IPS DF 6.9 (cell line): ENCODE data around the gene PAK1IP1.
"Not testable (repeated sequence)": the region's sequence is repeated elsewhere in the genome, so short reads cannot be mapped to it uniquely, and the experiment has no call there.

ENCODE experiments used
- DNase-seq: peaks from one replicate; pipeline ENCODE4 v3.0.0-alpha.2; 2013; ENCODE audit warnings: low read depth, low spot score
- H3K27ac ChIP-seq: one replicate; pipeline ENCODE4 v1.5.1; 2013; ENCODE audit warnings: low read length, control low read depth
- H3K27me3 ChIP-seq: 2 replicates; pipeline ENCODE4 v1.6.1; 2013; ENCODE audit warnings: mild to moderate bottlenecking, low read length; ENCODE audit not compliant: control insufficient read depth, insufficient read depth
- H3K36me3 ChIP-seq: 2 replicates; pipeline ENCODE4 v1.6.1; 2013; ENCODE audit warnings: low read length; ENCODE audit not compliant: control insufficient read depth, insufficient read depth
- H3K4me1 ChIP-seq: 2 replicates; pipeline ENCODE4 v1.6.1; 2013; ENCODE audit warnings: low read length; ENCODE audit not compliant: control insufficient read depth, insufficient read depth
- H3K4me3 ChIP-seq: 2 replicates; pipeline ENCODE4 v1.5.1; 2013; ENCODE audit warnings: mild to moderate bottlenecking, low read length
- H3K9me3 ChIP-seq: 2 replicates; pipeline ENCODE4 v1.6.1; 2013; ENCODE audit warnings: low read length, inconsistent platforms; ENCODE audit not compliant: control insufficient read depth, insufficient read depth
- WGBS: extraction: QIAGEN DNeasy Blood & Tissue Kit; methylation state at CpG from one replicate; pipeline ENCODE4 v1.1.7; 2013; ENCODE audit warnings: mixed read lengths, missing lambda C conversion rate; ENCODE audit not compliant: insufficient read length, insufficient coverage; 5-methylcytosine and 5-hydroxymethylcytosine counted together

PAK1IP1 gene, protein sequence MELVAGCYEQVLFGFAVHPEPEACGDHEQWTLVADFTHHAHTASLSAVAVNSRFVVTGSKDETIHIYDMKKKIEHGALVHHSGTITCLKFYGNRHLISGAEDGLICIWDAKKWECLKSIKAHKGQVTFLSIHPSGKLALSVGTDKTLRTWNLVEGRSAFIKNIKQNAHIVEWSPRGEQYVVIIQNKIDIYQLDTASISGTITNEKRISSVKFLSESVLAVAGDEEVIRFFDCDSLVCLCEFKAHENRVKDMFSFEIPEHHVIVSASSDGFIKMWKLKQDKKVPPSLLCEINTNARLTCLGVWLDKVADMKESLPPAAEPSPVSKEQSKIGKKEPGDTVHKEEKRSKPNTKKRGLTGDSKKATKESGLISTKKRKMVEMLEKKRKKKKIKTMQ

DNA sequence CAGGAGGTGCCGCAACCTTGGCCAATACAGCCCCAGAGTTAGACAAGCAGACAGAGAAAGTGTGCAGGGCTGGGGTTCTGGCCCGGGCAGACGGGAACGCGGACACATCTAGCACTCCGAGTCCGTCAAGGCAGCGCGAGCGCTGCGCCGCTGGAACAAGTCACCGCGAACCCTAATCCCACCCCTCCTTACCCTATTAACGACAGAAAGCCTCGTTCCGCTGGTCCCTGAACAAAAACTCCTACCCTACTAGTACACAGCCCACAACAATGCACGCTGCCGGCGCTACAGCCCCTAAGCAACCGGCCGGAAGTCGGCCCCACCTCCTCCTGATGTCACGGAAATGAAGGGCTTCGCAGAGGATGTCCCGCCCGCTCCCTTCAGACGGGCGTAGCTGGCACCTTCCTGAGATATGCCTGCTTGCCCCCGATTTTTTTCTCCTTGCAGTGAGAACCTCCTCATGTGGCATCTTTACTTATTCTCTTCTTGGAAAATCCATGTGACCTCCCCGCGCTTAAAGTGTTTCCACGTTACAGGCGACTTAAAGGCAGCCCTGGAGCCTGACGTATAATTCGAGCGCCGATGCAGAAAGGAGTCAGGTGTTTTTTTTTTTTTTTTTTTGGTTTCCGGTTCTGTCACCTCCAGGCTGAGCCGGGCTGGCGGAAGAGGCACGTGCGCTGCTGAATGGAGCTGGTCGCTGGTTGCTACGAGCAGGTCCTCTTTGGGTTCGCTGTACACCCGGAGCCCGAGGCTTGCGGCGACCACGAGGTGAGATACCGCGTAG, at the start of gene PAK1IP1, which contains the start of gene C6orf52:
PAK1IP1 (plus strand) TSS at position 671 of the 784 bp plus-strand sequence; CDS start at position 685, 14 bp downstream.
C6orf52 (minus strand) TSS at position 315 of the 784 bp plus-strand sequence. CDS start 7,066 bp downstream, outside the sequence.
- H3K4me3 ChIP-seq, result peak within 1 kb of the TSS; percentile 99
- no CpG with 5 or more reads among the region's 53 CpGs for WGBS
- no peak within 1 kb of the TSS for H3K27ac ChIP-seq
- no peaks in the 10 kb centered on the region for H3K27me3 ChIP-seq
- peak; percentile 71 for DNase-seq
- H3K4me1 ChIP-seq, result peaks cover 1% of the 10 kb centered on the region; the same call in 1 of the 2 replicates
- H3K9me3 ChIP-seq, result no peaks in the 10 kb centered on the region
- peaks cover 10% of the 10 kb centered on the region for H3K36me3 ChIP-seq

DNA sequence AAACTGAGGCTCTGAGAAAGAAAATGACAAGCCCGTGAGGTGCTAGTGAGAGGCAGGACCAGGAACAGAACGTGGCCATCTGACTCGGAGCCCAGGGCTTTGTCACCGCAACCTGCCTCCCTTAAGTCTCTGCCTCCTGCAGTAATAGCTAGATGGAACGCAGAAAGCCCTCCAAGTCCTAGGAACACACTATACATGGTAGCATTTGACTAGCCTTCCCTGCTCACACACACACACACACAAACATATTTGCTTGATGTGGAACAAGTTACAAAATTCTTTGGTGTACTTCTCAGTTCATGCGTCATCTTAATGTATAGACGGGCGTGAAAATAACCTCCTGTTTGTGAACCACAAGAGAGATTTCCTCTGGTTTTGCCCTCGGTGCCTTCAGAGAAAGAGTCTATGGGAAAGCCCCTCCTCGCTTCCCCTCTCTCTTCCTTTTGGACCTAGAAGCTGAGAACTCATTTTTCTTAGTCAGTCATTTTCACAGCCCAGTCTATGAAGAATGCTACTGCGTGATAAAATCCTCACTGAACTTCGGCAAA, 39.2 kb upstream of the PAK1IP1 start:
- no CpG with 5 or more reads among the region's 12 CpGs for WGBS

DNA sequence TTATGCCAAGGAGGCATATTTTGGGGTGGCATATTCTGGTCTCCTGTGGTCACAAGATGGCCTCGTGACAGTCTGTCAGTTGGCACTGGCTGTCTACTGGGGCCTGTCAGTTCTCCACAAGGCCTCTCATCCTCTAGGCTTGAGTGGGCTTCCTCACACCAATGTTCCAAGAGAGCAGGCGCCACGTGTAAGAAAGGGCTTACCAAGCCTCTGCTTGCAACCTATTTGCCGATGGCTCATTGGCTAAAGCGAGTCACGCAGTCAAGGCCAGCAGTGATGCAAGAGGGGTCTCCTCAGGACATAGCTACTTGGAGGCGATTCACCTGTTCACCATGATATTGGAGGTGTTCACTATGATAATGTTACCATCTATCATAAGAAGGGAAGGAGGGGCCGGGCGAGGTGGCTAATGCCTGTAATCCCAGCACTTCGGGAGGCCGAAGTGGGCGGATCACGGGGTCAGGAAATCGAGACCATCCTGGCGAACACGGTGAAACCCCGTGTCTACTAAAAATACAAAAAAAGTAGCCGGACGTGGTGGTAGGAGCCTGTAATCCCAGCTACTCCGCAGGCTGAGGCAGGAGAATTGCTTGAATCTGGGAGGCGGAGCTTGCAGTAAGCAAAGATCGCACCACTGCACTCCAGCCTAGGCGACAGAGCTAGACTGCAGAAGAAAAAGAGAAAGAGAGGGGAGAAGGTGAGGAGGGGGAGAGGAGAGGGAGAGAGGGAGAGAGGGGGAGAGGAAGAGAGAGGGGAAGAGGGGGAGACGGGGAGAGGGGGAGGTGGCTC, 35.7 kb upstream of the PAK1IP1 start:
- H3K9me3 ChIP-seq, result no peaks in the 10 kb centered on the region
- no peaks in the 10 kb centered on the region for H3K27me3 ChIP-seq
- WGBS, result no CpG with 5 or more reads among the region's 24 CpGs
- no peak overlapping the region for H3K27ac ChIP-seq
- H3K4me3 ChIP-seq, result no peak overlapping the region
- no peaks in the 10 kb centered on the region for H3K36me3 ChIP-seq
- DNase-seq, result no peak
- no peaks in the 10 kb centered on the region for H3K4me1 ChIP-seq

More for the DNA sequence above, 39.2 kb upstream of the PAK1IP1 start:
- H3K9me3 ChIP-seq, result no peaks in the 10 kb centered on the region
- H3K4me1 ChIP-seq, result no peaks in the 10 kb centered on the region
- H3K27ac ChIP-seq, result no peak overlapping the region
- no peak for DNase-seq
- H3K27me3 ChIP-seq, result no peaks in the 10 kb centered on the region
- no peak overlapping the region for H3K4me3 ChIP-seq
- H3K36me3 ChIP-seq, result no peaks in the 10 kb centered on the region

DNA sequence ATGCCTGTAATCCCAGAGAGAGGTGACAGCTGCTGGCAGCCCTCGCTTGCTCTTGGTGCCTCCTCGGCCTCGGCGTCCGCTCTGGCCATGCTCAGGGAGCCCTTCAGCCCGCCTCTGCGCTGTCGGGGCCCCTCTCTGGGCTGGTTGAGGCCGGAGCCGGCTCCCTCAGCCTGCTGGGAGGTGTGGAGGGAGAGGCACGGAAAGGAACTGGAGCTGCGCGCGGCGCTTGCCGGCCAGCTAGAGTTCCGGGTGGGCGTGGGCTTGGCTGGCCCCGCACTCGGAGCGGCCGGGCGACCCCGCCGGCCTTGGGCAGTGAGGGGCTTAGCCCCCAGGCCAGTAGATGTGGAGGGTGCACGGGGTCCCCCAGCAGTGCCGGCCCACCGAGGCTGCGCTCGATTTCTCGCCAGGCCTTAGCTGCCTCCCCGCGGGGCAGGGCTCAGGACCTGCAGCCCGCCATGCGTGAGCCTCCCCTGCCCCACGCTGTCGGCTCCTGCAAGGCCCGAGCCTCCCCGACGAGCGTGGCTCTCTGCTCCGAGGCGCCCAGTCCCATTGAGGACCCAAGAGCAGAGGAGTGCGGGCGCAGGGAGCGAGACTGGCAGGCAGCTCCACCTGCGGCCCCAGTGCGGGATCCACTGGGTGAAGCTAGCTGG, 34.9 kb upstream of the PAK1IP1 start:
- no peak overlapping the region for H3K4me3 ChIP-seq
- H3K27me3 ChIP-seq, result no peaks in the 10 kb centered on the region
- no peak overlapping the region for H3K27ac ChIP-seq
- no CpG with 5 or more reads among the region's 48 CpGs for WGBS
- H3K9me3 ChIP-seq, result no peaks in the 10 kb centered on the region
- no peaks in the 10 kb centered on the region for H3K36me3 ChIP-seq
- DNase-seq, result no peak
- no peaks in the 10 kb centered on the region for H3K4me1 ChIP-seq

DNA sequence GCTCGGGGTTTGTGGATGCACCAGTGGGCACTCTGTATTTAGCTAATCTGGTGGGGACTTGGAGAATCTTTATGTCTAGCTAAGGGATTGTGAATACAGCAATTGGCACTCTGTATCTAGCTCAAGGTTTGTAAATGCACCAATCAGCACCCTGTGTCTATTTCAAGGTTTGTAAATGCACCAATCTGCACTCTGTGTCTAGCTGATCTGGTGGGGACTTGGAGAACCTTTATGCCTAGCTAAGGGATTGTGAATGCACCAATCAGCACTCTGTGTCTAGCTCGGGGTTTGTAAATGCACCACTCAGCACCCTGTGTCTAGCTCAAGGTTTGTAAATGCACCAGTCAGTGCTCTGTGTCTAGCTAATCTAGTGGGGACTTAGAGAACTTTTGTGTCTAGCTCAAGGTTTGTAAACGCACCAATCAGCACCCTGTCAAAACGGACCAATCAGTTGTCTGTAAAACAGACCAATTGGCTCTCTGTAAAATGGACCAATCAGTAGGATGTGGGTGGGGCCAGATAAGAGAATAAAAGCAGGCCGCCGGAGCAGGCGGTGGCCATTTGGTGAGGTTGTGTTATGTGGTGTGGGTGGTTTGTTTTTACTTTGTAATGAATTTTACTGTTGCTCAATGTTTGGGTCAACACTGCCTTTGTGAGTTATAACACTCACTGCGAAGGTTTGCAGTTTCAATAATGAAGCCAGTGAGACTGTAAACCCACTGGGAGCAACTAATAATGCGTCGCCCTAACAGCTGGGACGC, 34.2 kb upstream of the PAK1IP1 start:
- H3K36me3 ChIP-seq, H3K27me3 ChIP-seq, DNase-seq, H3K4me1 ChIP-seq, H3K27ac ChIP-seq, H3K9me3 ChIP-seq, H3K4me3 ChIP-seq: not testable (repeated sequence)
- no CpG with 5 or more reads among the region's 11 CpGs for WGBS

DNA sequence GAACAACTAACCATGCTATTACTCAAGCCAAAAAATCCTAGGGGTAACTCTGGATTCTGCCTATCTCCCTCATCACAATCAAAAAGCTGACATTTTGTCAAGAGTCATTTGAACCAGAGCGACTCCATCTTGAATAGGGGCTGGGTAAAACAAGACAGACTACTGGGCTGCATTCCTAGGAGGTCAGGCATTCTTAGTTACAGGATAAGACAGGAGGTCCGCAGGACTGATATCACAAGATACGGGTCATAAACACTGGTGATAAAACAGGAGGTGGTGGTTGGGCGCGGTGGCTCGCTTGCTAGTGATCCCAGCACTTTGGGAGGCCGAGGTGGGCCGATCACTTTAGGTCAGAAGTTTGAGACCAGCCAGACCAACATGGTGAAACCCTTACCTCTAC, 32.6 kb upstream of the PAK1IP1 start:
- no CpG with 5 or more reads among the region's 8 CpGs for WGBS
- no peak for DNase-seq
- H3K4me1 ChIP-seq, result no peaks in the 10 kb centered on the region
- no peak overlapping the region for H3K4me3 ChIP-seq
- H3K27me3 ChIP-seq, result no peaks in the 10 kb centered on the region
- H3K9me3 ChIP-seq, result no peaks in the 10 kb centered on the region
- H3K36me3 ChIP-seq, result no peaks in the 10 kb centered on the region
- no peak overlapping the region for H3K27ac ChIP-seq

DNA sequence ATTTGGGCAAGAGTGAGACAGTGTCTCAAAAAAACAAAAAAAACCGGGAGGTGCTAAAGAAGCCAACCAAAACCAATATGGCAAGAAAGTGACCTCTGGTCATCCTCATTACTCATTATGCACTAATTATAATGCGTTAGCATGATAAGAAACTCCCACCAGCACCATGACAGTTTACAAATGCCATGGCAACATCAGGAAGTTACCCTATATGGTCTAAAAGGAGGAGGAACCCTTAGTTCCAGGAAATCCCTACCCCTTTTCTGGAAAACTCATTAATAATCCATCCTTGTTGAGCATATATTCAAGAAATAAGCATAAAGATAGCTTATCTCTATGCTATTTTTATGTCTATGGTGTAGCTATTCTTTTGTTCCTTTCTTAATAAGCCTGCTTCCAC, 32.0 kb upstream of the PAK1IP1 start:
- WGBS, result no CpG with 5 or more reads among the region's 2 CpGs
- no peaks in the 10 kb centered on the region for H3K9me3 ChIP-seq

DNA sequence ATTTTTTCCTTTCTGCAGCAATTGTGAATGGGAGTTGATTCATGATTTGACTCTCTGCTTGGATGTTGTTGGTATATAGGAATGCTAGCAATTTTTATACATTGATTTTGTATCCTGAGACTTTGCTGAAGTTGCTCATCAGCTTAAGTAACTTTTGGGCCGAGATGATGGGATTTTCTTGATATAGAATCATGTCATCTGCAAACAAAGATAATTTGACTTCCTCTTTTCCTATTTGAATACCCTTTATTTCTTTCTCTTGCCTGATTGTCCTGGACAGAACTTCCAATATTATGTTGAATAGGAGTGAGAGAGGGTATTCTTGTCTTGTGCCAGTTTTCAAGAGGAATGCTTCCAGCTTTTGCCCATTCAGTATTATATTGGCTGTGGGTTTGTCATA, 29.2 kb upstream of the PAK1IP1 start:
- DNase-seq, H3K27ac ChIP-seq, H3K9me3 ChIP-seq, H3K27me3 ChIP-seq, H3K4me3 ChIP-seq, H3K36me3 ChIP-seq, H3K4me1 ChIP-seq: not testable (repeated sequence)
- WGBS, result no CpG with 5 or more reads among the region's 1 CpG

More for the DNA sequence above, 32.0 kb upstream of the PAK1IP1 start:
- no peaks in the 10 kb centered on the region for H3K4me1 ChIP-seq
- no peak for DNase-seq
- H3K27me3 ChIP-seq, result no peaks in the 10 kb centered on the region
- no peak overlapping the region for H3K4me3 ChIP-seq
- no peaks in the 10 kb centered on the region for H3K36me3 ChIP-seq
- H3K27ac ChIP-seq, result no peak overlapping the region

DNA sequence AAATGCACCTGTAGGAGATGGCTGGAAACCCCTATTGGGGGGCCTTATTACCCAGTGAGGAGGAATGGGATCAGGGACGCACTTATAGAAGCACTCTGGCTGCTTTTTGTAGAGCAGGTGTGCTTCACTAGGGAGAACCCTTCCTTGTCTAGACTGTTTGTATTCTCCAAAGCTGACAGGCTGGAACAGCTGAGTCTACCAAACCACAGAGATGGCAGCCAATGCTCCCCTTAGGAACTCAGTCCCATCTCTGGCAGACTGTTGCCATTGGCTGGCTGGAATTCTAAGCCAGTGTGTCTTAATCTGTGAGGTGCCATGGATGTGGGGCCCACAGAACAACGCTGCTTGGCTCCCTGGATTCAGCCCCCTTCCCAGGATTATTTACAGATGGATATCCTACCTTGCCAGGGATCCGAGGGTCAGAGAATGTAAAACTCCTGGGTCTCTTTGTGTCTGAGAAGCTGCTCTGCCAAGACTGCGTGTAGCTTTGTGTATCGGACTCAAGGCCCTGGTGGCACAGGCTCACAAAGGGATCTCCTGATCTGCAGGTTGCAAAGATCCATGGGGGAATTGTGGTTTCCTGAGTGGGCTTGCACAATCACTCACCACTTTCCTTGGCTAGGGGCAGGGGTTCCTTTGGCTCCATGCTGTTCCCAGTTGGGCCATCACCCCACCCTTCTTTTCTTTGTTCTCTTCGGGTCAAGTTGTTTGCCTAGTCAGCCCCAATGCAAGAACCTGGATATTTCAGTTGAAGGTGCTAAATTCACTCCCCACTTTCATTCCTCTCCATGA, 26.4 kb upstream of the PAK1IP1 start:
- WGBS, result no CpG with 5 or more reads among the region's 6 CpGs
- H3K27ac ChIP-seq, result no peak overlapping the region
- no peaks in the 10 kb centered on the region for H3K36me3 ChIP-seq
- no peaks in the 10 kb centered on the region for H3K27me3 ChIP-seq
- no peaks in the 10 kb centered on the region for H3K4me1 ChIP-seq
- no peak overlapping the region for H3K4me3 ChIP-seq
- no peak for DNase-seq
- no peaks in the 10 kb centered on the region for H3K9me3 ChIP-seq
